ENCODE data around the gene CCL7. TPM values are rescaled to one million over a fixed set of nuclear protein-coding genes. Genes with fewer than 3 reads are reported as not detected.

Gene CCL7
- total and polyA plus RNA-seq, 9 of the 15 experiments (the other 6 are each of a cell fraction or from before 2014, with no cell fraction given) = not detected

- BruUV-seq (replicated peaks) = no TSS peak
- H3K79me2 ChIP-seq (ENCODE audit: control insufficient read depth, insufficient read depth, low read length) = no peaks in the 10 kb centered on the region
- H3K9me3 ChIP-seq (replicated peaks; ENCODE audit: control insufficient read depth, insufficient read depth, low read depth, low read length) = no peaks in the 10 kb centered on the region
- ChIA-PET CTCF (ENCODE audit: low intra/inter-chr PET ratio) (no interaction called here), POLR2A (no interaction called here)
- H3K27ac ChIP-seq (ENCODE audit: extremely low read depth, low read depth, low read length) = no peak overlapping the region
- ATAC-seq (no peak), DNase-seq (ENCODE audit: extremely low read depth in 1 of 4, low spot score in 3 of 4) (no peak), FAIRE-seq (no peak)
- H3K4me2 ChIP-seq (ENCODE audit: insufficient read depth, low read length) = no peak overlapping the region
- no peak for TF ChIP-seq SUPT5H (IDR thresholded peaks at IDR 0.05)
- TF ChIP-seq MNT (conservative IDR thresholded peaks at IDR 0.05) = no peak
- TF ChIP-seq SPI1 (IDR thresholded peaks at IDR 0.05; ENCODE audit: borderline replicate concordance, low read depth, low read length) = no peak
- no peak for TF ChIP-seq THRAP3 (IDR thresholded peaks at IDR 0.05; ENCODE audit: borderline replicate concordance)
- no peak for TF ChIP-seq SLC30A9 (CRISPR knock-in tag; IDR thresholded peaks at IDR 0.05)
- no peak for TF ChIP-seq FOXO4 (CRISPR knock-in tag; IDR thresholded peaks at IDR 0.05)
- TF ChIP-seq PCBP2 (IDR thresholded peaks at IDR 0.05; ENCODE audit: low read depth, low read length, poor library complexity, severe bottlenecking) = no peak
- no peak for TF ChIP-seq TRIM25 (IDR thresholded peaks at IDR 0.05; ENCODE audit: borderline replicate concordance)
- TF ChIP-seq ZNF280A (IDR thresholded peaks at IDR 0.05; ENCODE audit: low read depth, partially characterized antibody) = no peak
- no peak for TF ChIP-seq USF2 (CRISPR knock-in tag; IDR thresholded peaks at IDR 0.05)
- in situ Hi-C loops (cut with MboI) = no loop called here
- no peaks in the 10 kb centered on the region; the same call in 1 of the 2 replicates for H4K20me1 ChIP-seq (replicated peaks; ENCODE audit: control insufficient read depth, insufficient read depth, low read length)
- intact Hi-C loops (cut with micrococcal nuclease) = no loop called here
- no peaks in the 10 kb centered on the region for H3K9me1 ChIP-seq (ENCODE audit: control insufficient read depth, insufficient read depth, low read length)
- no peak overlapping the region for H3K4me3 ChIP-seq
- WGBS (ENCODE audit: insufficient coverage, low coverage, missing lambda C conversion rate) = 4% methylated on average over 6 of the region's 6 CpGs
- H3K36me3 ChIP-seq (ENCODE audit: control insufficient read depth, insufficient read depth, low read length) = no peaks in the 10 kb centered on the region
- no peak overlapping the region for H3K9ac ChIP-seq (ENCODE audit: insufficient read depth in 1 of 2, low read depth in 2 of 2, low read length in 2 of 2)
- peaks cover 7% of the 10 kb centered on the region in 2 experiments; a peak in 3 of 5 replicates for H3K4me1 ChIP-seq (replicated peaks in 1 of 2; ENCODE audit: control insufficient read depth in 2 of 2, insufficient read depth in 2 of 2, low read length in 2 of 2)
- no peak overlapping the region for H2AFZ ChIP-seq (ENCODE audit: low read depth, low read length)
- peaks cover 0 to 3% of the 10 kb centered on the region in 2 experiments; a peak in 3 of 5 replicates for H3K27me3 ChIP-seq (ENCODE audit: control insufficient read depth in 2 of 2, insufficient read depth in 2 of 2, low read length in 2 of 2)
These were observed 21.5 kb upstream of the CCL7 start for GRCh38 chr17:34248511-34249024.
